Testis (tissue), 2 donors: ENCODE data around the gene BCR.

Source experiments
- CTCF ChIP-seq, 3 experiments: fragments of 450-650 bp in 2 of 3; fragments of 200-600 bp in 1 of 3; sonication (generic) in 1 of 3; IDR thresholded peaks; one replicate each; pipeline ENCODE4 v1.5.1; 2016 to 2019; ENCODE audit warnings: antibody characterized with exemption in 3 of 3, mild to moderate bottlenecking in 2 of 3, moderate library complexity in 1 of 3
- POLR2A ChIP-seq: fragments of 450-650 bp; IDR thresholded peaks from one replicate; pipeline ENCODE4 v1.6.1; 2017; ENCODE audit warnings: antibody characterized with exemption, mild to moderate bottlenecking, moderate library complexity

- no peak for TF ChIP-seq POLR2A
- TF ChIP-seq CTCF (IDR thresholded peaks at IDR 0.05), result no peak
These were observed 184.1 kb downstream of the BCR start for GRCh38 chr22:23364389-23364788.
